ENCODE measurements around the gene LRRC43. TPM values are rescaled to one million over a fixed set of nuclear protein-coding genes. Genes with fewer than 3 reads are reported as not detected.
A peak's percentile ranks its signal among the peaks of the same experiment; 100 is the strongest.

The LRRC43 gene
- total and polyA plus RNA-seq, 2 experiments from 2014 or later: 0.45 TPM; not detected in 1

DNA sequence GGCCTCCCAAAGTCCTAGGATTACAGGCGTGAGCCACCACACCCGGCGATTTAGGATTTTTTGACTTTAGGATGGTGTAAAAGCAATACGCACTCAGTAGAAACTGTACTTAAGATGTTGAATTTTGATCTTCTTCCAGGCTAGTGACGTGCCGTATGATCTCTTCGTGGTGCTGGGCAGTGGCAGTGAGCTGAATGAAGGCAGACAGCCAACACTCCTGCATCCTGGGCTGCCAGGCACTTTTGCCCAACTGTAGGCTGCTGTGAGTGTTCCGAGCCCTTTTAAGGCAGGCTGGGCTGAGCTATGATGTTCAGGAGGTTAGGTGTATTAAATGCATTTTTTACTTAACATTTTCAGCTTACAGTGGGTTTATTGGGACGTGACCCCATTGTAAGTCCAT, 30.2 kb upstream of the LRRC43 start:
- H3F3A ChIP-seq (replicated peaks; ENCODE audit: low read depth): no peaks in the 10 kb centered on the region
- Mint-ChIP-seq H3K36me3 (ENCODE audit: low read depth) (no peaks in the 10 kb centered on the region), H3K9me3 (no peaks in the 10 kb centered on the region; the same call in 2 of the 3 replicates), H3K27me3 (ENCODE audit: insufficient read depth, low read depth, poor library complexity) (peaks cover 15% of the 10 kb centered on the region), H3K4me3 (no peak overlapping the region), H3K27ac (no peak overlapping the region), H3K4me1 (peaks cover 6% of the 10 kb centered on the region; the same call in 2 of the 3 replicates)
- no peak for TF ChIP-seq POLR2AphosphoS5 (IDR thresholded peaks at IDR 0.05; ENCODE audit: low read depth)
- TF ChIP-seq NANOG (IDR thresholded peaks at IDR 0.05; ENCODE audit: borderline replicate concordance): no peak
- no peak for TF ChIP-seq ZNF331 (CRISPR knock-in tag; IDR thresholded peaks at IDR 0.05; ENCODE audit: low read depth)
- no peak for TF ChIP-seq ZNF114 (CRISPR knock-in tag; IDR thresholded peaks at IDR 0.05)
- no peak for TF ChIP-seq CTCF (conservative IDR thresholded peaks at IDR 0.05; ENCODE audit: low read depth in 2 of 2)
- TF ChIP-seq EZH2 (IDR thresholded peaks at IDR 0.05; ENCODE audit: low read depth, unreplicated experiment): no peak
- H3K27me3 ChIP-seq (ENCODE audit: insufficient read depth): no peaks in the 10 kb centered on the region
- ATAC-seq (no peak), DNase-seq (ENCODE audit: low spot score) (no peak)
- H3K27ac ChIP-seq (ENCODE audit: low read depth): no peak overlapping the region
- no peak overlapping the region for H3K4me3 ChIP-seq
- H3K9me2 ChIP-seq (ENCODE audit: insufficient read depth): no peaks in the 10 kb centered on the region
- no peaks in the 10 kb centered on the region for H4K20me1 ChIP-seq (replicated peaks; ENCODE audit: insufficient read depth)
- no peaks in the 10 kb centered on the region for H3K36me3 ChIP-seq (ENCODE audit: insufficient read depth)
- H3K4me2 ChIP-seq: no peak overlapping the region
- H2AFZ ChIP-seq: no peak overlapping the region
- no peaks in the 10 kb centered on the region for H3K79me2 ChIP-seq (replicated peaks; ENCODE audit: insufficient read depth)
- no peaks in the 10 kb centered on the region for H3K4me1 ChIP-seq (ENCODE audit: insufficient read depth)

- Mint-ChIP-seq H3K27ac (no peak overlapping the region; the same call in 1 of the 2 replicates), H3K27me3 (ENCODE audit: insufficient read depth, low read depth, poor library complexity) (peaks cover 9% of the 10 kb centered on the region), H3K4me3 (no peak overlapping the region), H3K9me3 (no peaks in the 10 kb centered on the region; the same call in 2 of the 3 replicates), H3K36me3 (ENCODE audit: low read depth) (no peaks in the 10 kb centered on the region), H3K4me1 (peaks cover 6% of the 10 kb centered on the region; the same call in 2 of the 3 replicates)
- Histone ChIP-seq H3F3A (replicated peaks; ENCODE audit: low read depth) (no peaks in the 10 kb centered on the region), H3K27me3 (ENCODE audit: insufficient read depth) (no peaks in the 10 kb centered on the region), H3K4me3 (no peak overlapping the region), H3K4me1 (ENCODE audit: insufficient read depth) (no peaks in the 10 kb centered on the region), H3K4me2 (no peak overlapping the region), H3K27ac (ENCODE audit: low read depth) (no peak overlapping the region), H2AFZ (peak overlapping the region; percentile 32), H3K79me2 (replicated peaks; ENCODE audit: insufficient read depth) (no peaks in the 10 kb centered on the region), H3K36me3 (ENCODE audit: insufficient read depth) (no peaks in the 10 kb centered on the region), H3K9me2 (ENCODE audit: insufficient read depth) (no peaks in the 10 kb centered on the region), H4K20me1 (replicated peaks; ENCODE audit: insufficient read depth) (no peaks in the 10 kb centered on the region)
- ATAC-seq (peak; percentile 55), DNase-seq (ENCODE audit: low spot score) (no peak)
- TF ChIP-seq ZNF331 (CRISPR knock-in tag; IDR thresholded peaks at IDR 0.05; ENCODE audit: low read depth) (no peak), CREB1 (CRISPR knock-in tag; IDR thresholded peaks at IDR 0.05; ENCODE audit: low read depth) (no peak)
Observed at GRCh38 chr12:122155705-122156104, 27.2 kb upstream of the LRRC43 start.

GRCh38 chr12:122158700-122159285, 24.1 kb upstream of the LRRC43 start:
- Mint-ChIP-seq H3K36me3 (ENCODE audit: low read depth) (no peaks in the 10 kb centered on the region), H3K4me1 (peaks cover 3% of the 10 kb centered on the region; the same call in 1 of the 3 replicates), H3K4me3 (no peak overlapping the region), H3K27me3 (ENCODE audit: insufficient read depth, low read depth, poor library complexity) (peaks cover 9% of the 10 kb centered on the region), H3K27ac (no peak overlapping the region), H3K9me3 (no peaks in the 10 kb centered on the region; the same call in 2 of the 3 replicates)
- Histone ChIP-seq H3K4me2 (no peak overlapping the region), H3K4me1 (ENCODE audit: insufficient read depth) (no peaks in the 10 kb centered on the region), H3K27ac (ENCODE audit: low read depth) (no peak overlapping the region), H3F3A (replicated peaks; ENCODE audit: low read depth) (no peaks in the 10 kb centered on the region), H3K9me2 (ENCODE audit: insufficient read depth) (no peaks in the 10 kb centered on the region), H2AFZ (no peak overlapping the region), H3K79me2 (replicated peaks; ENCODE audit: insufficient read depth) (no peaks in the 10 kb centered on the region), H4K20me1 (replicated peaks; ENCODE audit: insufficient read depth) (no peaks in the 10 kb centered on the region), H3K36me3 (ENCODE audit: insufficient read depth) (no peaks in the 10 kb centered on the region), H3K27me3 (ENCODE audit: insufficient read depth) (no peaks in the 10 kb centered on the region), H3K4me3 (no peak overlapping the region)
- DNase-seq (ENCODE audit: low spot score) (no peak), ATAC-seq (no peak)
- TF ChIP-seq CREB1 (CRISPR knock-in tag; IDR thresholded peaks at IDR 0.05; ENCODE audit: low read depth) (no peak), NANOG (IDR thresholded peaks at IDR 0.05; ENCODE audit: borderline replicate concordance) (no peak), ETS1 (IDR thresholded peaks at IDR 0.05) (no peak), EZH2phosphoT487 (IDR thresholded peaks at IDR 0.05; ENCODE audit: unreplicated experiment) (no peak), JUNB (IDR thresholded peaks at IDR 0.05; ENCODE audit: unreplicated experiment) (no peak), CTCF (conservative IDR thresholded peaks at IDR 0.05; ENCODE audit: low read depth in 2 of 2) (no peak)

Data from GM23338 (cell line).